Measurements from ENCODE around the gene CLDN3. TPM values are rescaled to one million over a fixed set of nuclear protein-coding genes. Genes with fewer than 3 reads are reported as not detected.
A peak's percentile ranks its signal among the peaks of the same experiment; 100 is the strongest.
"Not testable (repeated sequence)": the region's sequence is repeated elsewhere in the genome, so short reads cannot be mapped to it uniquely, and the experiment has no call there.

CLDN3 gene
- total RNA-seq, 1 experiment from 2014 or later: not detected

- CTCF ChIA-PET: interaction anchor here (0.6 to 2.1 kb wide), 6 partner anchors 17 to 679 kb away, joined by 3 to 10 read pairs (median 4); partner anchors contain the start of genes ABHD11 and VPS37D
- POLR2A ChIA-PET: interaction anchor here (0.7 kb wide), 1 partner anchor 200 kb away, joined by 5 read pairs; the partner anchor contains the start of gene BAZ1B
- intact Hi-C loops (cut with micrococcal nuclease): no loop called here
- Mint-ChIP-seq H3K9me3 (ENCODE audit: unreplicated experiment) (no peaks in the 10 kb centered on the region), H3K27ac (ENCODE audit: low read depth, unreplicated experiment) (no peak overlapping the region), H3K27me3 (ENCODE audit: insufficient read depth, unreplicated experiment) (no peaks in the 10 kb centered on the region), H3K4me1 (ENCODE audit: insufficient read depth, unreplicated experiment) (peaks cover 31% of the 10 kb centered on the region), H3K4me3 (ENCODE audit: unreplicated experiment) (peak overlapping the region; percentile 57), H3K36me3 (ENCODE audit: insufficient read depth, unreplicated experiment) (peaks cover 6% of the 10 kb centered on the region)
- peak; percentile 94 for DNase-seq (ENCODE audit: unreplicated experiment)
- BruUV-seq (replicated peaks): no TSS peak
- TF ChIP-seq, protein P1, sequence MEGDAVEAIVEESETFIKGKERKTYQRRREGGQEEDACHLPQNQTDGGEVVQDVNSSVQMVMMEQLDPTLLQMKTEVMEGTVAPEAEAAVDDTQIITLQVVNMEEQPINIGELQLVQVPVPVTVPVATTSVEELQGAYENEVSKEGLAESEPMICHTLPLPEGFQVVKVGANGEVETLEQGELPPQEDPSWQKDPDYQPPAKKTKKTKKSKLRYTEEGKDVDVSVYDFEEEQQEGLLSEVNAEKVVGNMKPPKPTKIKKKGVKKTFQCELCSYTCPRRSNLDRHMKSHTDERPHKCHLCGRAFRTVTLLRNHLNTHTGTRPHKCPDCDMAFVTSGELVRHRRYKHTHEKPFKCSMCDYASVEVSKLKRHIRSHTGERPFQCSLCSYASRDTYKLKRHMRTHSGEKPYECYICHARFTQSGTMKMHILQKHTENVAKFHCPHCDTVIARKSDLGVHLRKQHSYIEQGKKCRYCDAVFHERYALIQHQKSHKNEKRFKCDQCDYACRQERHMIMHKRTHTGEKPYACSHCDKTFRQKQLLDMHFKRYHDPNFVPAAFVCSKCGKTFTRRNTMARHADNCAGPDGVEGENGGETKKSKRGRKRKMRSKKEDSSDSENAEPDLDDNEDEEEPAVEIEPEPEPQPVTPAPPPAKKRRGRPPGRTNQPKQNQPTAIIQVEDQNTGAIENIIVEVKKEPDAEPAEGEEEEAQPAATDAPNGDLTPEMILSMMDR (IDR thresholded peaks at IDR 0.05; ENCODE audit: unreplicated experiment): no peak
Measured at GRCh38 chr7:73721377-73721817, 48.7 kb downstream of the CLDN3 start.

GRCh38 chr7:73720443-73720842 is 49.6 kb downstream of the CLDN3 start:
- H3K27ac Mint-ChIP-seq (ENCODE audit: low read depth, unreplicated experiment); BruUV-seq (replicated peaks); H3K36me3 Mint-ChIP-seq (ENCODE audit: insufficient read depth, unreplicated experiment); H3K9me3 Mint-ChIP-seq (ENCODE audit: unreplicated experiment); H3K27me3 Mint-ChIP-seq (ENCODE audit: insufficient read depth, unreplicated experiment); DNase-seq (ENCODE audit: unreplicated experiment); intact Hi-C loops (cut with micrococcal nuclease): not testable (repeated sequence)
- ChIA-PET POLR2A (interaction anchor here (0.9 to 1.7 kb wide), 2 partner anchors 19 to 23 kb away, joined by 4 to 10 read pairs; partner anchors contain the start of gene ABHD11), CTCF (interaction anchor here (0.6 to 1.0 kb wide), 5 partner anchors 11 to 53 kb away, joined by 3 to 4 read pairs (median 3); partner anchors contain the start of gene VPS37D)
- Mint-ChIP-seq H3K4me1 (ENCODE audit: insufficient read depth, unreplicated experiment) (peaks cover 34% of the 10 kb centered on the region), H3K4me3 (ENCODE audit: unreplicated experiment) (peak overlapping the region; percentile 59)

DNA sequence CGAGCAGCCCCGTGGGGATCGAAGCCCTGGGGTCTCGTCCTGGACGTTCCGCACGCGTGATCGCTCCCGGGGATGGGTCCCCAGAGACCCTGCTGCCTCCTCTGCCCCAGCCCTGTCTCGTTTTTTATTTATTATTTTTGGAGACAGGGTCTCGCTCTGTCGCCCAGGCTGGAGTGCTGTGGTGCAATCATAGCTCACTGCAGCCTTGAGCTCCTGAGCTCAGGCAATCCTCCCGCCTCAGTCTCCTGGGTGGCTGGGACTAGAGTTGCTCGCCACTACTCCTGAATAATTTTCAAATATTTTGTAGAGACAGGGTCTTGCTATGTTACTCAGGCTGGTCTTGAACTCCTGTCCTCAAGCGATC is 50.3 kb downstream of the CLDN3 start:
- CTCF ChIA-PET: interaction anchor here (0.6 to 1.0 kb wide), 5 partner anchors 10 to 52 kb away, joined by 3 to 4 read pairs (median 3); partner anchors contain the start of gene VPS37D
- POLR2A ChIA-PET: interaction anchor here (0.8 to 1.7 kb wide), 4 partner anchors 19 to 113 kb away, joined by 3 to 10 read pairs (median 4); partner anchors contain the start of genes ABHD11, BUD23 and DNAJC30
- H3K9me3 Mint-ChIP-seq (ENCODE audit: unreplicated experiment): no peaks in the 10 kb centered on the region
- no peak for DNase-seq (ENCODE audit: unreplicated experiment)
- peaks cover 6% of the 10 kb centered on the region for H3K36me3 Mint-ChIP-seq (ENCODE audit: insufficient read depth, unreplicated experiment)
- intact Hi-C loops (cut with micrococcal nuclease): loop anchor here (2.0 kb wide), 1 partner anchor 37 kb away; the partner anchor contains the start of genes BUD23 and DNAJC30
- H3K4me3 Mint-ChIP-seq (ENCODE audit: unreplicated experiment): peak overlapping the region; percentile 59
- H3K4me1 Mint-ChIP-seq (ENCODE audit: insufficient read depth, unreplicated experiment): peaks cover 34% of the 10 kb centered on the region
- H3K27me3 Mint-ChIP-seq (ENCODE audit: insufficient read depth, unreplicated experiment): no peaks in the 10 kb centered on the region
- BruUV-seq (replicated peaks): no TSS peak
- no peak overlapping the region for H3K27ac Mint-ChIP-seq (ENCODE audit: low read depth, unreplicated experiment)
- TF ChIP-seq, protein P1 (IDR thresholded peaks at IDR 0.05; ENCODE audit: unreplicated experiment): no peak

Other genes starting within 250 kb of the CLDN3 start
- 84.0 and 86.7 TPM in 2 replicates for gene BAZ1B, start 248.0 kb downstream of the CLDN3 start, total RNA-seq (2022)
- gene BCL7B, start 212.6 kb downstream of the CLDN3 start, total RNA-seq (2022): 66.5 and 73.3 TPM in 2 replicates
- gene TBL2, start 191.7 kb downstream of the CLDN3 start, total RNA-seq (2022): 44.0 and 47.0 TPM in 2 replicates
- 1.5 TPM in 1 of 2 replicates, not detected in the other for gene MLXIPL, start 145.7 kb downstream of the CLDN3 start, total RNA-seq (2022)
- gene VPS37D, start 102.4 kb downstream of the CLDN3 start, total RNA-seq (2022): 0.44 and 1.3 TPM in 2 replicates
- gene DNAJC30, start 86.8 kb downstream of the CLDN3 start, total RNA-seq (2022): 11.0 and 11.4 TPM in 2 replicates
- 71.5 and 81.9 TPM in 2 replicates for gene BUD23, start 86.7 kb downstream of the CLDN3 start, total RNA-seq (2022)
- 21.9 and 24.2 TPM in 2 replicates for gene STX1A, start 50.6 kb downstream of the CLDN3 start, total RNA-seq (2022)
- gene ABHD11, start 31.5 kb downstream of the CLDN3 start, total RNA-seq (2022): 15.3 and 18.9 TPM in 2 replicates
- gene CLDN4, start 60.7 kb upstream of the CLDN3 start, total RNA-seq (2022): 0.22 and 0.28 TPM in 2 replicates
- gene METTL27, start 72.2 kb upstream of the CLDN3 start, total RNA-seq (2022): 4.4 and 7.3 TPM in 2 replicates
- gene TMEM270, start 90.9 kb upstream of the CLDN3 start, total RNA-seq (2022): not detected in 2 replicates

All from MCF 10A (cell line).